Endothelial cell of umbilical vein (primary cell): ENCODE data around the gene IER5.

Experiments
- CTCF ChIP-seq, 2 donors: IDR thresholded peaks; 1 replicate in 1 of 2; 2 replicates in 1 of 2; pipeline ENCODE4 v1.5.1; 2011; ENCODE audit warnings: low read length in 2 of 2, mild to moderate bottlenecking in 2 of 2, moderate library complexity in 2 of 2, control low read depth in 1 of 2, inconsistent platforms in 1 of 2, low read depth in 1 of 2; ENCODE audit not compliant: insufficient read depth in 1 of 2; ENCODE audit errors: extremely low read depth in 1 of 2
- EZH2 ChIP-seq: IDR thresholded peaks from 2 replicates; pipeline ENCODE4 v1.6.1; 2012; ENCODE audit warnings: borderline replicate concordance, low read depth, mild to moderate bottlenecking, moderate library complexity, low read length, inconsistent platforms; ENCODE audit not compliant: severe bottlenecking
- MAX ChIP-seq: IDR thresholded peaks from 2 replicates; pipeline ENCODE4 v1.6.1; 2011; ENCODE audit not compliant: insufficient read depth, insufficient read length
- MYC ChIP-seq: IDR thresholded peaks from one replicate; pipeline ENCODE4 v1.6.1; 2011; ENCODE audit warnings: mild to moderate bottlenecking, low read depth, low read length

- TF ChIP-seq CTCF (IDR thresholded peaks at IDR 0.05; ENCODE audit: extremely low read depth in 1 of 2, insufficient read depth in 1 of 2, low read depth in 1 of 2, low read length in 2 of 2) (no peak), MAX (no peak), MYC (no peak), EZH2 (no peak)
These were observed 25.6 kb upstream of the IER5 start for GRCh38 chr1:181062836-181063428.
